HS-27A (cell line): ENCODE results near the gene TP63.
"Not testable (repeated sequence)": the region's sequence is repeated elsewhere in the genome, so short reads cannot be mapped to it uniquely, and the experiment has no call there.

Experiments used
- DNase-seq: peaks from one replicate; pipeline ENCODE4 v3.0.0-alpha.2; 2012; ENCODE audit warnings: low read depth, missing footprints

TP63 gene

DNA sequence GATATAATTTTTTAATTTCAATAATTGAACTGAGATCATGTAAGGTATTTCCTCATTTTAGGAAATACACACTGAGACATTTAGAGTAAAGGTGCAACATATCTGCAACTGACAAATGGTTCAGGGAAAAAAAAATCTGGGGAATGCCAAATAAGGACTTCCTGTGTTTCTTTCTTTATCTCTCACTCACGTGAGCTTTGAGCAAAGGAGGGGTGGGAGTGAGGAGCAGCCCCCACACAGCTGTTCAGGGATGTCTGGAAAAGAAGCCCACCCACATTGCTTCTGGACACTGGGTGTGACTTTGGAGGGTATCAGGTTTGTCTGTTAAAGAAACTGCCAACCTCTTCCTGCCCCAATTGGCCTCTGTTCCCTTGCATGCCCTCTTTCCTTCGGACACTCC is 5.6 kb upstream of the TP63 start:
- no peak for DNase-seq

DNA sequence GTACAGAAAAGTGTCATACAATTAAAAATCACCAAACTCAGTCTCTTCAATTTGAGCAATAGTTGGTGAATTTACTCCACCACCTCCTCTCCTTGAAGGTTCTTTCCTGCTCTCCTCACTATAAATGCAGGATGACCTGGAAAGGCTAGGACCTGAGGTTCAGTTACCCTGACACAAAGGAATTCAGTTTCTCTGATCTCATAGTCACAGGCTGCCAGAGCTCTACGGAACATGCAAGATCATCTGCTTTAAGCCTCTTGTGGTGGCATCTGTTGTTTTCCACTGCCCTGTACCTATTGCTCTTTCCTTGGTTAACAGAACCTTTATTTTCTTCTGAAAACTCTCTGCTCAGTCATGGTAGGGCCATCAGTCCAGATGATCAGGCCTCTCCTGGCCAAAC is 4.9 kb upstream of the TP63 start:
- no peak for DNase-seq

DNA sequence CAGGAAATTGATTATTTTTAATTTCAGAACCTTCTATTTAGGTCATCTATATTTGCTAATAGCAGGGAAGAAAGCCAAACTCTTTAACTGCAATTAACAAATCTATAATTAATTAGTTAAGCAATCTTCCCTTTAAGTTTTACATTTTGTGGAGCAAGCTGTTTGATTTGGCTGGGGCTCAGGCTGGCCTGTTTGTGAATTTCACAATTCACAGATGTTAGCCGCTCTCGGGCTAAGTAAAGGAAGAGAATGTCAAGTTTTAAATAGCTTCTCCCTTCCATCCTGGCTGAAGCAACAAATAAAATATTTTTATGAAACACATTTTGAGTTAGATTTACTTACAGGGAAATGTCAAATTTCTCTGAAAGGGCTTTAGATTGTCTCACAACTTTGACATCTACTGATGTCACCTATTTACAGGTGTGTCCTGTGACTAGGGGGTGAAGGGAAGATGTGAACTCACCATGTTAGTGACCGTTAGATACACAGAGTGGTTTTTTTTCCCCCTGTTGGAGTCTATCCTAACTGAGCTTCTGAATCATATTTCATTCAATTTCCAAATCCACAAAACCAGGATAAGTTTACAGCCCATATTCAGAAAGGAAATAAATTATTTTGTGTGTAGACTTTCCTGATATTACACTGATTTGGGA is 1.3 kb upstream of the TP63 start:
- no peak for DNase-seq

DNA sequence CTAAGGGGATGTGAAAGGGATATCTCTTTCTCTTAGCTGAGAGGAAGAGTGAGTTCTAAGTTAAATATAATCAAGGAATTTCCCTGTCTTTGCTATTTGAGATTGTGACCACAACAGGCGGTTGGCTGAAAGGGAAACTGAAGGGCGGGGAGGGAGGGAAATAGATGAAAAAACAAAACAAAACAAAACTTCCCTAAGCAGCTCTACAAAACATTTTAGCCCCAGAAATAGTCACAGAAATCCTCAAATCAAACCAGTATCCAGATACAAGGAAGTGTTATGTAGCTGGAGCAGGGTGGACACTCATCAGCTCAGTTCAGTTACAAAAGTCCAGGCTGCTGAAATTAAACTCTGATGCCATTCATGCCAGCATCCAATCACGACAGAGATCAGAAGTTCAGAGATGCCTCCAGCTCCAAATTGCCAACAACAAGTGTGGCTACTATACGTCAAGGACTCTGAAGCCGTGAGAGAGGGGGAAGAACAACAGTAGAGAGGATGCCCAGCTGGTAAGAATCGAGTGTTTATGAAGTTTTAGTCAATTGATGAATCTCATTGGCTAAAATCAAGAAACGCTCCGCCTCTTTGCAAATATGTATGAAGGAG is 319 bp upstream of the TP63 start:
- DNase-seq, result no peak

DNA sequence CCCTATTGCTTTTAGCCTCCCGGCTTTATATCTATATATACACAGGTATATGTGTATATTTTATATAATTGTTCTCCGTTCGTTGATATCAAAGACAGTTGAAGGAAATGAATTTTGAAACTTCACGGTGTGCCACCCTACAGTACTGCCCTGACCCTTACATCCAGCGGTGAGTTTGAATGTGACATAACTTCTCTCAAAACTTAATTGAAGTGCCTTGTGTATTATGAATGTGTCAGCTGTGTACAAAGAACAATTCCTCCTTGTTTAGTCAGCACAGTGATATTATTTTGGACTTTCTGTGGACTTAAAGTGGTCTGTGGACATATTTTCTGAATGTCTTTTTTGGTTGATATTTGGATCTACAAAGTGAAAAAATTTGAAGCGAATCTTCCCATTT is 220 bp downstream of the TP63 start:
- DNase-seq, result no peak

DNA sequence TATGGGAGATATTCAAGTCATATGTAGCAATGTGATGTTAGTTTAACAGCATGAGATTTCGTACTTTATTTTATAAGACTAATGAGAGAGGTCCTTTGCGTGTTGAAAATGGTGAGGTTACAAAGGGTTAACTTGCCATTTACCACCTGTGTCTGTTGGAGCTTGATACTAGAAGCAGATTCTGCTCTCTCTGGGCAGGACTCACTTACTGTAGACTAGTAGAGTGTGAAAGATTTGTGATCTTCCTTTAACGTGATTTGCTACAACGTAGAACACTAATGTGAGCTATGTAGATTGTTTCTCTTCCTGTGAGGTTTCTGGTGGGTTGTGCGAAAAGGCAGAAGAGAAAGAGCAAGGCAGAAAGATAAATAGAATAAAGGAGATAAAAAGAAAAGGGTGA is 1.1 kb downstream of the TP63 start:
- no peak for DNase-seq

DNA sequence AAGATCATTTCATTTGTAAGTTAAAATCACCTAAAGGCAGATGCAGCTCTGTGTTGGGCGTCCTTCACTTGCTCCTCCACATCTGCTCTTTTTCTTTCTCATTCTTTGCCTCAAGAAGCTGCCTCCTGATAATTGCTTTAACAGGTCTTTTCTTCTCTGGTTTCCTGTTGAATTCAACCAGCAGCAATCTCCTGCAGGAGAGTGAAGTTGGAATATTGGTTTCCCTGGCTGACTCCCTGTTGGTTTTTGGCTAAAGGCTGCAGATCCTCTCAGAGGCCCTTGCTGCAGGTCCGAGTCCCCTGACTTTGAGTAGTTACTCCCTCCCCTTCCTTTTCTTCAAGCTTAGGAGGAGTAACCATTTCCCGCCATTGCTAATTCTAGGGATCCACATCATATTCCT is 4.2 kb downstream of the TP63 start:
- DNase-seq, result no peak

DNA sequence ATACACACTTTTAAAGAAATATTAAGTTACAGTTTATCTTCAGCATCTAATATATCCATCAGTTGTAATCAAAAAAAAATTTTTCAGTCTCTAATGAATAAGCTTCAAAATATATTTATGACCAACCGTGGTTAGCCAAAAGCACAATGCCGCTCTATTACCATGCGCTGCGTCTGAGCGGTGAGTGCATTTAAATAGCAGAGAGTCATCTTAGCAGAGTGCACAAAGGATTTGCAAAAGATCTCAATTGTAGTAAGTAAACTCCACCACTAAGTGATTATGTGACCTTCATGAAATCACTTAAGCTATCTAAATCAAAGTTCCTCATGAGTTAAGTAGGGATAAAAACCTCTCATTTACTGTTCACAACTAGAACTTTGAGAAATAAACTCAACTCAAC is 4.9 kb downstream of the TP63 start:
- no peak for DNase-seq

DNA sequence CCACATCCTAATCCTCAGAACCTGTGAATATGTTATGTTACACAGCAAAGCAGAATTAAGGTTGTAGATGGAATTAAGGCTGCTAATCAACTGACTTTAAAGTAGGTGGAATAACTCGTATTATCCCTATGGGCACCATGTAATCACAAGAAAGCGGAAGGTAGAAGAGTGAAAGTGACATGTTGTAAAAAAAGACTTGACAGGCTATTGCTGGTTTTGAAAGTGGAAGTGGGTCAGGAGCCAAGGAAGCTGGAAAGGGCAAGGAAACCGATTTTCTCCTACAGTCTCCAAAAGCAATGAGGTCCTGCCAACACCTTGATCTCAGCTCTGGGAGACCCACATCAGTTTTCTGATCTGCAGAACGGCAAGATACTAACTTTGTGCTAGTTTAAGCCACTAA is 6.6 kb downstream of the TP63 start:
- no peak for DNase-seq

DNA sequence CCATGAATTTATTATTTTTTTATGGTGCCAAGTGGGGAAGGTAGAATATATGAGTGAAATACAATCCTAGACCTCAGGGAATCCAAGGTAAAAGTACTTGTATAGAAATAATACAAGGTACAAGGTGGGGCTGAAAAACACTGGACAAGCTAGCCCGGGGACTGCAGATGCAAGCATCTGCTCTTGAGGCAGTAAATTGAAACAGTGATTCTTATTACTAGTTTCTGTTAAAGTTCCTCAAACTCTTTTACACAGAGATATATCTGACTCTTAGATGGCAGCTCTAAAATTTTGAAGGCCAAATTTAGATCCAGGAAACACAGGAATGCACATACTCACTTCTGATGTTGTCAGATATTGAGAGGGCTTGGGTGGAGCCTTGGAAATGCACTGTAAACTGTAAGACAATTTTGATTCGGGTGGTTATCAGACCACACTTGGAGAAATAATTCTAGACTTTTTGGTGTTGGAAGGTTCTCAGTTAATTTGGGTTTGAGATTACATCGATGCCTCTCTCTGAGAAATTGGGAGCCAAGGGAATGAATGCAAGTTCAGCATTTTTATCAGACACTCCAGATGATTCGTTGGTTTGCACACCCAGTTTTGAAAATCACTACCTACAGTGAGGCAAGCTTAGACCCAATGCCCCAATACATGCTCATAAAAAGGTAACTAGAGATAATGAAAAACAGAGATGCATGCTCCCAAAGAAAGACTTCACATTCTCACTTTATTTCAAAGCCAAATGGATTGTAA is 7.3 kb downstream of the TP63 start:
- DNase-seq, result no peak

DNA sequence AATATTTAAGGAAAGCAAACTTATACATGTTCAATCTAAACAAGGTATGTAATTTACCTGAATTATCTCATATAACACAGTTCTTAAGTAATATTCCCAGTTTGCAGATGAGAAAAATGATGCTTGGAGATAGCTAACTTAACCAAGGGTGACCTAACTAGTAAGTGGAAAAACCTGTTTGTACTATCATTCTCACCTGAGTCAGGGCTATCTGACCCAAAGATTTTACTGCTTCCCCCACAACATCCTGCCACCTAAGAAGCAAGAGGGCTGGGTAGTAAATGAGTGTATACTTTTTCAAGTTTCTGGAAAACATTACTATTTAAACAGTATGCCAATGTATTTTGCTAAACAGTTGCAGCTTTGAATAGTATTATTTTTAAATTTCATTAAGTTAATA is 10.6 kb downstream of the TP63 start:
- DNase-seq, result no peak

DNA sequence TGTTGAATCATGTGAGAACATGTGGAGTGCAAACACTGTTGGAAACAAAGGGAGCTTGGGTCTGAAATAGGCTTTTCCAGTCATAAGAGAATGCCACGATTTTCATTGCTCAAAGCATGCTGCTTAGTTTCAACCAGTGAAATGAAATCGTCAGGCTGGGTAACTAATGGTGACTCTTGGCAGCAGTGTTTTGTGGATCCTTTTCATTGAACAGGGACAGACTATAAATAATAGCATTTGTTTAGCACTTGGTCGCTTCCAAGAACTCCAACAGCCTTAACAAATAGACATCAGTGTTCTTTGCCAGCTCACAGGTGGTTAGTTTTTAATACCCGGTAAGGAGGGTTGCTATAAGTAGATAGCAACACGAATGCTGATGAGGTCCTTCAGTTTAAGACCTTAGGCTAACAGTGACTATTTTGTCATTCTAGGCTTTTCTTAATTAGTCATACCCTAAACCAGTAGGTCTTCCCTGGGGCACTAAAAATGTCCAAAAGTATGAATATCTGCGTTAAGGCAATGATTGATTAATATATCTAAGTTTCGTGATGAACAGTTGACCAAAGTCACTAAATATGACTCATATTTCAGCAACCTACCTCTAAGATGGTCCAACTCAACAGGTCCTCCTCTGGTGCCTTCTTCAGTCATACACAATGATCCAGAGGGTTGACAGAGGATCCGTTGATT is 15.8 kb downstream of the TP63 start:
- DNase-seq, result no peak

DNA sequence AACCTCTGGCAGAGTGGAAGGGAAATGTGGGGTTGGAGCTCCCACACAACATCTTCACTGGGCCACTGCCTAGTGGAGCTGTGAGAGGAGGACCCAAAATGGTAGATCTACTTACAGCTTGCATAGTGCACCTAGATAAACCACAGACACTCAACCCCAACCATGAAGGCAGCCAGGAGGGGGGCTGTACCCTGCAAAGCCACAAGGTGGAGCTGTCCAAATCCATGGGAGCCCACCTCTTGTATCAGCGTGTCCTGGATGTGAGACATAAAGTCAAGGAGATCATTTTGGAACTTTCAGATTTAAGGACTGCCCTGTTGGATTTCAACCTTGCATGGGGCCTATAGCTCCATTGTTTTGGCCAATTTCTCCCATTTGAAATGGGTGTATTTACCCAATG is 20.9 kb downstream of the TP63 start:
- DNase-seq, result peak; percentile 19

DNA sequence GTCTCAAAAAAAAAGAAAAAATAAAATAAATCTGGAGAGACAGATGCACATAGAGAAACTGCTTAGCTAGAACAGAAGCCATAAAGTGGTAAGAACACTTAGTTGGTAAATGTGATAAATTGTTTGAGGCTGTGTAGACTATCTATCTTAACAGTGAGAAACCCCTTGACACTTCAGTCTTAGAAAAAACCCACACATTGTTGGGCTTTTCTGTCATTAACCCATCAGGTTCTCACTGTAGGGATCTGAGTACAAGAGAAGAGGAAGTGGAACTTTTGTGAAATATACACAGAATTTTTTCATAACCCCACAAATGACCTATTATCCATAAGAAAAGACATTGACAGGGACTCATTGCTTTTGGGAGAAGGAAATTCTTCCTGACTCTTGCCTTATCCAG is 24.4 kb downstream of the TP63 start:
- DNase-seq, result no peak

DNA sequence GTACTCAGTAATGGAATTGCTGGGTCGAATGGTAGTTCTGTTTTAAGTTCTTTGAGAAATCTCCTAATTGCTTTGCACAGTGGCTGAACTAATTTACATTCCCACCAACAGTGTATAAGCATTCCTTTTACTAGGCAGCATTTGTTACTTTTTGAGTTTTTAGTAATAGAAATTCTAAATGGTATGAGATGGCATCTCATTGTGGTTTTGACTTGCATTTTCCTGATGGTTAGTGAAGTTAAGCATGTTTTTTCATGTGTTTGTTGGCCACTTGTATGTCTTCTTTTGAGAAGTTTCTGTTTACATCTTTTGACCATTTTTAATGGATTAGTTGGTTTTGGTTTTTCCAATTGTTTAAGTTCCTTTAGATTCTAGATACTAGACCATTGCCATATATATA is 28.4 kb downstream of the TP63 start:
- no peak for DNase-seq

DNA sequence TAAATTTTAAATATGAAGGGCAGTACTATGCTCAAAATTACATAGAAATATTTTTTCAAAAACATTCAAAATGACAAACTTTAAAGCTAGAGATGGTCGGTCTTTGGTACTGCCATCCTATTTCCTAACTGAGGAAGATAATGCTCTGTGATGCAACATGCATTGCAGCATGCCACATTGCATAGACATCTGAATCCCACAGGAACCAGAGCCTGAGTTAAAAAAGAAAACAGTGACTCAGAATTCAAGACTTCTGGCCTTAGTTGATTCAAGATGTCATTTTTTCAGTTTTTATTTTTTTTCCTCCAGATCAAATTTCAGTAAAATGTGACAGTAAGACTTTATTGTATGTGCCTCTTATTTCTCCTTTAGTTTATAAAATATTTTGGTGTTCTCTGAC is 33.1 kb downstream of the TP63 start:
- peak; percentile 77 for DNase-seq

DNA sequence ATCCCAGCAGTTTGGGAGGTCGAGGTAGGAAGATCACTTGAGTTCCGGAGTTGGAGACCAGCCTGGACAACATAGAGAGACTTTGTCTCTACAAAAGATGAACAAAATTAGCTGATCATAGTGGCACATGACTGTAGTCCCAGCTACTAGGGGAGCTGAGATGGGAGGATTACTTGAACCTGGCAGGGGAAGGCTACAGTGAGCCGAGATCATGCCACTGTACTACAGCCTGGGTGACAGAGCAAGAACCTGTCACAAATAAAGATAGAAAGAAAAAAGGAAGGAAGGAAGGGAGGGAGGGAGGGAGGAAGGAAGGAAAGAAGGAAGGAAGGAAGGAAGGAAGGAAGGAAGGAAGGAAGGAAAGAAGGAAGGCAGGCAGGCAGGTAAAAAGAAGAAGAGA is 41.2 kb downstream of the TP63 start:
- DNase-seq, result not testable (repeated sequence)

DNA sequence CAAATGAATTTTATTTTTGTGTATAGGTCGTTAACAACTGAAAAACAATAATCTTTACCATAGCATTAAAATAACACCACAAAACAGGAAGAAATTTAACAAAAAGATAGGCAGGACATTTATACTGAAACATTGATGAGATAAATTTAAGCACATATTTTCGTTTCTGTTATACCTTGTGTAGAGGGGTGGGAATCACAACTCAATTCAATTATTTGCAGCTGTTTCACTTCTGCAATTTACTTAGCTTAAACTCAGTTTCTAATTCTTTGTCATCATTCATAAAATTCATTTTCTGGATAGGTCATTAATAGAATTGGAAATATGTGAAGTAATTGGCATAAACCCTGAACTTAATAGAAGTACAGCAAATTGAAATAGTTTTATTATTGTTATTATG is 42.3 kb downstream of the TP63 start:
- DNase-seq, result no peak

DNA sequence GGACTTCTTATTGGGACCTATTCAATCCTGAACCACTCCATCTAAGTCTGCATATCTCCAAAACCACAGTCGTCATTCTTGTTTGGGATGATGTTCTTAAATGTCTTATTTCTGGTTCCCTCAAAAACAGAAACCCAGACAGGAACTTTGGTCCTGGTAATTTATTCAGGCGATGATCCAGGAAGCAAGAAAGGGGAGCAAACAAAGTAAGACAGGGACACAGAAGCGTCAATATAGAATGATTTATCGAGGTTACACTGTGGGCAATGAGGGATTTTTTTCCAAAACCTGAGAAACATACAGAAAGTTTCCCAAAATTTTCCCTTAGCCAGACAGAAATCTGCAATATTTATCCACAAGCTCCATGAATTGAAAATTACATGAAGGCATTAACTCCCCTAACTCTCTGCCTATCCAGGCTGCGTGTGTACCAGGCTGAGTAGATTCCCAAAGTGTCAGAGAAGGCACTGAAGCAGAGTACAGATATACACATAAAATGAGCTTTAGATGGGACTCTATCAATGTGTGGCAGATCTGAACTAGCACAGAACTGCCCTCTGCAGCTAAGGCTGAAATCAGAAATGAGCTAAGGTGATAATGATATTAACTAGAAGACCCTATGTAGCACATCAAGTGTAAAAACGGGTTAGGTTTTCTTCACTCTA is 43.2 kb downstream of the TP63 start:
- DNase-seq, result no peak

DNA sequence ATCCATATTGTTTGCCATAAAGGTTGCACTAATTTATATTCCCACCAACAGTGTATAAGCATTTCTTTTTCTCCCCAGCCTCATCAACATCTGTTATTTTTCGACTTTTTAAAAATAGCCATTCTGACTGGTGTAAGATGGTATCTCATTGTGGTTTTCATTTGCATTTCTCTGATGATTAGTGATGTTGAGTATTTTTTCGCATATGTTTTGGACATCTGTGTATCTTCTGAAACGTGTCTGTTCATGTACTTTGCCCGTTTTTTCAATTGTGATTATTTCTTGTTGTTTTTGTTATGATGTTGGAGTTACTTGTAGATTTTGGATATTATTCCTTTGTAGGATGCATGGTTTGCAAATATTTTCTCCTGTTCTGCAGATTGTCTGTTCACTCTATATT is 46.5 kb downstream of the TP63 start:
- DNase-seq, result no peak

DNA sequence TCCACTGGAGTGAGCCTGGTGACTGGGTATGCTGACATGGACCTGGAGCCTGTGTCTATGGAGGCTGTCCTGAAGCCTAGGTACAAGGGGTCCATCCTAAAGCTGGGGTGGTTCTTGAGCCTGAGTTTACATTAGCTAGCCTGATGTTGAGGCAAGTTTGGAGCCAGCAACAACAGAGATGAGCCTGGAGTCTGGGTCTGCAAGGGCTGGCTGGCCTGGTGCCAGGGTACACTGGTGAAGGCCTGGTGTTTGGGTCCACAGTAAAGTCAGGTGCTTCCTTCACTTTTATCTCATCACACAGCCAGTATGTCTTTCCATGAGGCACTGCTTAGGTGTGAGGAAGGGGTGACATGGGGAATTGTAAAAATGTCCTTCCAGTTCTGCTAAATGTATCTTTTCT is 49.5 kb downstream of the TP63 start:
- no peak for DNase-seq

DNA sequence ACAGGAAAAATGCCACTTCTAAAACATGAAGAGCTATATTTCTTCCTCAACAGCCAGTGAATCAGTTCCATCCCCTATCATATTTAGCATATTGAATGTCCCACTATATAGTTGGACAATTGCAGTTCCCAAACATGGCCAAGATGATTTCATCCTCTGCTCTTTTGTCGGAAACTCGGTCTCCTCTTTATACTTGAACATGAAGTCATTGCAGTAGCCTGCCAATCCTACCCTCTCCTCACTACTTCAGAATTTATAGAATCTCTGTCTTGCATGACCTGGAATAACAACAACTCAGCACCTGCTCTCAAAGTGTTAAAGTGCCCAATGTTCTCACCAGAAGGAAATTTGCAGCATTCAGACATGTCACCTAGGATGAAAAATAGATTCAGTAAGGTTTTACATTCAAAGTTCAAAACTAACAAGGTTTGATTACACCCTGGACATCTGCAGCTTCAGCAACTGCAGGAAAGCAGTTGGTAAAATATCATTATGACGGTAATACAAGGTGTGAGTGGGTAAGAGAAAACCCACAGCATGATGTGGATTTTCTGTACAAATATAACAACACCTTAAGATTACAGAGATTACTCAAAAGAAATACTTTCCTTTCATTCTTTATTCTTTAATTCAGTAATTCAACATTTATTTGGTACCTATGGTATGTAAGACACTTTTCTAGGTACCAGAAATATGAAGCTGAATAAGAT is 52.5 kb downstream of the TP63 start:
- no peak for DNase-seq
